Neural progenitor cell (in vitro differentiated cells): ENCODE results near the gene SLC10A7. TPM values are rescaled to one million over a fixed set of nuclear protein-coding genes. Genes with fewer than 3 reads are reported as not detected.

Experiments
- DNase-seq: peaks from one replicate; pipeline ENCODE4 v3.0.0-alpha.2; 2016; ENCODE audit warnings: low spot score
- H2AFZ ChIP-seq: fragments of 200-600 bp; sonication (generic); replicated peaks from 2 replicates; pipeline ENCODE4 v1.6.1; 2016; ENCODE audit warnings: antibody characterized with exemption
- H3F3A ChIP-seq: fragments of 200-600 bp; sonication (generic); 2 replicates; pipeline ENCODE4 v1.6.1; 2016; ENCODE audit warnings: antibody characterized with exemption, low read depth
- H3K27ac ChIP-seq: fragments of 200-600 bp; sonication (generic); 2 replicates; pipeline ENCODE4 v1.5.1; 2016; ENCODE audit warnings: mild to moderate bottlenecking
- H3K27me3 ChIP-seq: fragments of 200-600 bp; sonication (generic); 2 replicates; pipeline ENCODE4 v1.6.1; 2016; ENCODE audit warnings: mild to moderate bottlenecking, moderate library complexity
- H3K36me3 ChIP-seq: fragments of 200-600 bp; sonication (generic); 2 replicates; pipeline ENCODE4 v1.5.1; 2016
- H3K4me1 ChIP-seq: fragments of 200-600 bp; sonication (generic); 2 replicates; pipeline ENCODE4 v1.6.1; 2016; ENCODE audit warnings: mixed run types
- H3K4me2 ChIP-seq: fragments of 200-600 bp; sonication (generic); 2 replicates; pipeline ENCODE4 v1.6.1; 2016
- H3K4me3 ChIP-seq: fragments of 200-600 bp; sonication (generic); 2 replicates; pipeline ENCODE4 v1.5.1; 2016
- H3K79me2 ChIP-seq: fragments of 200-600 bp; sonication (generic); 2 replicates; pipeline ENCODE4 v1.6.1; 2016; ENCODE audit warnings: low read depth
- H3K9ac ChIP-seq: fragments of 200-600 bp; sonication (generic); 2 replicates; pipeline ENCODE4 v1.6.1; 2016
- H3K9me3 ChIP-seq: fragments of 200-600 bp; sonication (generic); 2 replicates; pipeline ENCODE4 v1.5.1; 2016; ENCODE audit warnings: low read depth
- H4K20me1 ChIP-seq: fragments of 200-600 bp; sonication (generic); 2 replicates; pipeline ENCODE4 v1.6.1; 2016; ENCODE audit warnings: low read depth
- H3K27ac Mint-ChIP-seq: 3 replicates; pipeline ENCODE4 v1.8.0; 2021; ENCODE audit warnings: mixed read lengths
- H3K27me3 Mint-ChIP-seq: 2 replicates; pipeline ENCODE4 v1.8.0; 2022; ENCODE audit warnings: low read depth, mild to moderate bottlenecking, inconsistent platforms, moderate library complexity, mixed read lengths; ENCODE audit not compliant: insufficient read depth
- H3K36me3 Mint-ChIP-seq: 3 replicates; pipeline ENCODE4 v1.8.0; 2021; ENCODE audit warnings: mixed read lengths
- H3K4me1 Mint-ChIP-seq: 3 replicates; pipeline ENCODE4 v1.8.0; 2021; ENCODE audit warnings: mixed read lengths
- H3K4me3 Mint-ChIP-seq: 3 replicates; pipeline ENCODE4 v1.8.0; 2021; ENCODE audit warnings: mild to moderate bottlenecking, moderate library complexity, mixed read lengths
- H3K9me3 Mint-ChIP-seq: 3 replicates; pipeline ENCODE4 v1.8.0; 2020; ENCODE audit warnings: mixed read lengths
- CTCF ChIP-seq: fragments of 200-600 bp; sonication (generic); IDR thresholded peaks from 2 replicates; pipeline ENCODE4 v1.5.1; 2017; ENCODE audit warnings: antibody characterized with exemption, mild to moderate bottlenecking
- EZH2 ChIP-seq: fragments of 200-600 bp; sonication (generic); IDR thresholded peaks from 2 replicates; pipeline ENCODE4 v1.6.1; 2017; ENCODE audit warnings: antibody characterized with exemption, mild to moderate bottlenecking, moderate library complexity
- EZH2phosphoT487 ChIP-seq: fragments of 200-600 bp; sonication (generic); IDR thresholded peaks from 2 replicates; pipeline ENCODE4 v1.6.1; 2017; ENCODE audit warnings: antibody characterized with exemption
- total RNA-seq: library from RNA; depleted of rRNA; stranded (reverse); fragments of >200 nt; gene quantifications from 2 replicates; pipeline ENCODE4 v1.2.3, GENCODE V29; 2015; ENCODE audit warnings: low replicate concordance

The SLC10A7 gene
- total RNA-seq, 1 donor from 2014 or later = 9.9 TPM

- no peaks in the 10 kb centered on the region for H3K79me2 ChIP-seq
- no peak overlapping the region for H3K4me3 Mint-ChIP-seq
- TF ChIP-seq EZH2phosphoT487 = no peak
- TF ChIP-seq EZH2 = no peak
- no peak for TF ChIP-seq CTCF
- H2AFZ ChIP-seq = no peak overlapping the region
- H3K4me3 ChIP-seq = no peak overlapping the region
- no peaks in the 10 kb centered on the region for H3K27me3 Mint-ChIP-seq
- peaks cover 4% of the 10 kb centered on the region for H3K9me3 Mint-ChIP-seq
- no peaks in the 10 kb centered on the region for H3K27me3 ChIP-seq
- H3K4me1 ChIP-seq = no peaks in the 10 kb centered on the region
- no peak overlapping the region for H3K4me2 ChIP-seq
- H3K36me3 Mint-ChIP-seq = no peaks in the 10 kb centered on the region
- no peak overlapping the region for H3K9ac ChIP-seq
- H3K4me1 Mint-ChIP-seq = no peaks in the 10 kb centered on the region
- no peaks in the 10 kb centered on the region for H3K9me3 ChIP-seq
- H3K27ac ChIP-seq = no peak overlapping the region
- no peak for DNase-seq
- no peaks in the 10 kb centered on the region for H4K20me1 ChIP-seq
- H3K36me3 ChIP-seq = no peaks in the 10 kb centered on the region
- H3F3A ChIP-seq = no peaks in the 10 kb centered on the region
- H3K27ac Mint-ChIP-seq = no peak overlapping the region
These were observed 26.7 kb upstream of the SLC10A7 start for GRCh38 chr4:146548443-146548842.

- no peak overlapping the region for H3K27ac ChIP-seq
- H3K4me2 ChIP-seq = no peak overlapping the region
- no peaks in the 10 kb centered on the region for H3K4me1 ChIP-seq
- Mint-ChIP-seq H3K4me1 (no peaks in the 10 kb centered on the region), H3K27me3 (no peaks in the 10 kb centered on the region), H3K27ac (no peak overlapping the region), H3K36me3 (no peaks in the 10 kb centered on the region), H3K4me3 (no peak overlapping the region), H3K9me3 (peaks cover 10% of the 10 kb centered on the region)
- peak; percentile 42 for DNase-seq
- H2AFZ ChIP-seq = peak overlapping the region; percentile 41
- H3F3A ChIP-seq = no peaks in the 10 kb centered on the region
- H3K27me3 ChIP-seq = no peaks in the 10 kb centered on the region
- H3K9me3 ChIP-seq = no peaks in the 10 kb centered on the region
- H3K9ac ChIP-seq = no peak overlapping the region
- no peaks in the 10 kb centered on the region for H3K79me2 ChIP-seq
- H3K4me3 ChIP-seq = no peak overlapping the region
- no peaks in the 10 kb centered on the region for H4K20me1 ChIP-seq
- no peaks in the 10 kb centered on the region for H3K36me3 ChIP-seq
- TF ChIP-seq CTCF (peak; percentile 49), EZH2phosphoT487 (no peak)
These were observed 23.4 kb upstream of the SLC10A7 start for GRCh38 chr4:146545102-146545501.

GRCh38 chr4:146534178-146534577 lies 12.4 kb upstream of the SLC10A7 start:
- no peaks in the 10 kb centered on the region for H3K4me1 Mint-ChIP-seq
- Histone ChIP-seq H3K4me3 (no peak overlapping the region), H3K36me3 (no peaks in the 10 kb centered on the region), H3K27me3 (no peaks in the 10 kb centered on the region), H3K9ac (no peak overlapping the region), H4K20me1 (no peaks in the 10 kb centered on the region), H3K27ac (no peak overlapping the region), H2AFZ (no peak overlapping the region), H3K4me2 (no peak overlapping the region), H3K79me2 (no peaks in the 10 kb centered on the region), H3K4me1 (no peaks in the 10 kb centered on the region), H3K9me3 (no peaks in the 10 kb centered on the region), H3F3A (no peaks in the 10 kb centered on the region)
- no peak for TF ChIP-seq EZH2phosphoT487
- TF ChIP-seq EZH2 = no peak
- TF ChIP-seq CTCF = no peak
- H3K9me3 Mint-ChIP-seq = peaks cover 7% of the 10 kb centered on the region
- H3K4me3 Mint-ChIP-seq = no peak overlapping the region
- no peaks in the 10 kb centered on the region for H3K36me3 Mint-ChIP-seq
- H3K27me3 Mint-ChIP-seq = peaks cover 4% of the 10 kb centered on the region
- H3K27ac Mint-ChIP-seq = no peak overlapping the region
- no peak for DNase-seq
